HG02970 (cell line): ENCODE results near the gene DOHH.
"Not testable (repeated sequence)": the region's sequence is repeated elsewhere in the genome, so short reads cannot be mapped to it uniquely, and the experiment has no call there.

Experiments used
- ATAC-seq: cut with Tn5 transposase; IDR thresholded peaks from one replicate; pipeline ENCODE4 v1.9.1; 2021; ENCODE audit warnings: mild to moderate bottlenecking, moderate library complexity, moderate number of reproducible peaks; ENCODE audit not compliant: unreplicated experiment, low FRiP score

The DOHH gene

GRCh38 chr19:3446657-3447056 is 53.8 kb downstream of the DOHH start:
- ATAC-seq, result not testable (repeated sequence)

DNA sequence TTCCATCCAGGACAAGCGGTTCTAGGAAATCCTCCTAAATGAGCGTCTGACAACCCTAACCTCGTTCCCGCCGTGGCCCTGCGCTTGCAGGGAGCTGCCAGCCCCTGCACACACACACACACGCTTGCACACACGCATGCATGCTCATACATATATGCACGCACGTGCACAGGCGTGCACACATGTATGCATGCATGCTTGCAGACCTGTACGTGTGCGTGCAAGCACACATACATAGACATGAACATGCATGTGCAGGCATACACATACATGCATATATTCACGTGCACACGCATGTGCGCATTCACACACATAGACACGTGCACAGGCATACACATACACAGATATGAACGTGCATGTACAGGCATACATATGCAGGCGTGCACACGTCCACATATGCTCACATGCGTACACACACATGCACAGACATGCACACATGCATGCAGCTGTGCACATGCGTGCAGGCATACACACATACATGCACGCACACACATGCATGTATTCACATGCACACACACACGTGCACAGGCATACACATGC is 55.7 kb downstream of the DOHH start:
- ATAC-seq, result no peak

DNA sequence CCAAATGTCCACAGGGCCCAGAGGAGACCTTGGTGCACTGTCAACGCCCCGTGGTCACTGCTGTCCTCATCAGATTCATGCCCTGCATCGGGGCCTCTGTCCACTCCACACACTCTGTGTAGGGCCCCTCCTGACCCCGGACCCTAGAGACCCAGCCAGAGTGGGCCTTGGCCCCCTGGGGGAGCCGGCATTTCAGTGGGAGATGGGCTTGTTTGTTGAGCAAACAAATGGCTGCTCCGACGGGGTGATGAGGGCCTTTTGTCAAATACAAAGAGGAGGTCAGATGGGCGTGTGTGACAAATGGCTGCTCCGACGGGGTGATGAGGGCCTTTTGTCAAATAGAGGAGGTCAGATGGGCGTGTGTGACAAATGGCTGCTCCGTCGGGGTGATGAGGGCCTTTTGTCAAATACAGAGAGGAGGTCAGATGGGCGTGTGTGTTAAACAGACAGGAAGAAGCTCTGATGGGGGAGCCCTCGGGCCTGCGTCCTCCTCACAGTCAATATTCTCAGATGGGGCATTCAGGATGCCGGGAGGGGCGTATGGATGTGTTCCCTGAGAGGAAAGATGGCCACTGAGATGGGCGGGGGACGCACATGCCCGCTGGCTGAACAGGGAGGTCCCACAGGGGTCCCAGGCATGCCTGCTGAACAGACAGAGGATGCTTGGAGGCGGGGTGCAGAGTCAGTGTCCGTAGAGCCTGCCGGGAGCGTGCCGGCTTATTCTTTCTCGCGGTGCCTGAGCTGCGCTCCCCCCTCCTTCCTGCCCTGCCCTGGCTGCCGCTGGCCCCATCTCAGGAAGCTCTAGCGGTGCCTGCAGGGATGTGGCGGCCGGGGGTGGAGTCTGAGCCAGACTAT is 56.4 kb downstream of the DOHH start:
- ATAC-seq, result no peak

DNA sequence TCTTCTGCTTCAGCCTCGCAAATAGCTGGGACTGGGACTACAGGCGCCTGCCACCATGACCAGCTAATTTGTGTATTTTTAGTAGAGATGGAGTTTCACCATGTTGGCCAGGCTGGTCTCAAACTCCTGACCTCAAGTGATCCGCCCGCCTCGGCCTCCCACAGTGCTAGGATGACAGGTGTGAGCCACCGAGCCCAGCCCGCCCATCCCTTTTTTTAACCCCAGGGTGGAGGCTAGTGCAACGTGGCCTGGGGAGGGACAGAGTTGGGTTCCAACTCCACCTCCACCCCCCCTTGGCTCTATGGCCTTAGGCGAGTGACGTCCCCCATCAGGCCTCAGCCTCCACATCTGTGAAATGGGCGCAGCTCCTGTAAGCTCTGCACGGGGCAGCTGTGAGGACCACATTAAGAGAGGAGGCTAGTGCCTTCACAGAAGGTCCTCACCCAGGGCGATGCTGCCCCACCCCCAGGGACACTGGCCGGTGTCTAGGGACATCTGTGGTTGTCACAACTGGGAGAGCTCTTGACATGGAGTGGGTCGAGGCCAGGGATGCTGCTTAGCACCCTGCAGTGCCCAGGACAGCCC is 57.9 kb downstream of the DOHH start:
- ATAC-seq, result no peak

GRCh38 chr19:3441986-3442329 is 58.5 kb downstream of the DOHH start:
- no peak for ATAC-seq

GRCh38 chr19:3441089-3441985 is 59.1 kb downstream of the DOHH start:
- no peak for ATAC-seq
